ENCODE measurements around the gene KRT27.
A peak's percentile ranks its signal among the peaks of the same experiment; 100 is the strongest.

DNA sequence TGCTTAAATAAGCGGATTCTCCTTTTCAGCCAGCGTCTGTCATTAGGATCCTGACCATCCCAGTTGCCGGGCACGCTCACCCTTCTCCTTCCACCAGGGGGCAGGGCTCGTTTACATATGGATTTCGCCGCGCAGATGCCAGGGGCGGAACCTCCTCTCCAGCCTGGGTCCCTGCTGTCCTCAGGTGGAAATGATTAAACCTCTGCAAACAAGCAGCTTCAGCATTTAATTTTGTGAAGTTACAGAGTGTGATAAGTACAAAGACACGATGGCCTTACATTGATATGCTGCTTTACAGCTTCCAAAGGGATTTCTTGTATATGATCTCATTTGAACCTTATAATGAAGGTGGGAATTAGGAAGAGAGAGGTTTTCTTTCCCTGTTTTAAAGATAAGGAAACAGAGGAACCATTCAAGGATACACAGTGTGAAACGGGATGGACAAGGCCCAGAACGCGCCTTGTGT, 21.3 kb upstream of the KRT27 start:
- TF ChIP-seq, protein P1, sequence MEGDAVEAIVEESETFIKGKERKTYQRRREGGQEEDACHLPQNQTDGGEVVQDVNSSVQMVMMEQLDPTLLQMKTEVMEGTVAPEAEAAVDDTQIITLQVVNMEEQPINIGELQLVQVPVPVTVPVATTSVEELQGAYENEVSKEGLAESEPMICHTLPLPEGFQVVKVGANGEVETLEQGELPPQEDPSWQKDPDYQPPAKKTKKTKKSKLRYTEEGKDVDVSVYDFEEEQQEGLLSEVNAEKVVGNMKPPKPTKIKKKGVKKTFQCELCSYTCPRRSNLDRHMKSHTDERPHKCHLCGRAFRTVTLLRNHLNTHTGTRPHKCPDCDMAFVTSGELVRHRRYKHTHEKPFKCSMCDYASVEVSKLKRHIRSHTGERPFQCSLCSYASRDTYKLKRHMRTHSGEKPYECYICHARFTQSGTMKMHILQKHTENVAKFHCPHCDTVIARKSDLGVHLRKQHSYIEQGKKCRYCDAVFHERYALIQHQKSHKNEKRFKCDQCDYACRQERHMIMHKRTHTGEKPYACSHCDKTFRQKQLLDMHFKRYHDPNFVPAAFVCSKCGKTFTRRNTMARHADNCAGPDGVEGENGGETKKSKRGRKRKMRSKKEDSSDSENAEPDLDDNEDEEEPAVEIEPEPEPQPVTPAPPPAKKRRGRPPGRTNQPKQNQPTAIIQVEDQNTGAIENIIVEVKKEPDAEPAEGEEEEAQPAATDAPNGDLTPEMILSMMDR (IDR thresholded peaks at IDR 0.05), result peak; percentile 66 to 89 (median 75)
- TF ChIP-seq POLR2A (IDR thresholded peaks at IDR 0.05), result no peak

Measured in vagina (tissue), 2 donors.